ENCODE data around the gene FAM163B.

DNA sequence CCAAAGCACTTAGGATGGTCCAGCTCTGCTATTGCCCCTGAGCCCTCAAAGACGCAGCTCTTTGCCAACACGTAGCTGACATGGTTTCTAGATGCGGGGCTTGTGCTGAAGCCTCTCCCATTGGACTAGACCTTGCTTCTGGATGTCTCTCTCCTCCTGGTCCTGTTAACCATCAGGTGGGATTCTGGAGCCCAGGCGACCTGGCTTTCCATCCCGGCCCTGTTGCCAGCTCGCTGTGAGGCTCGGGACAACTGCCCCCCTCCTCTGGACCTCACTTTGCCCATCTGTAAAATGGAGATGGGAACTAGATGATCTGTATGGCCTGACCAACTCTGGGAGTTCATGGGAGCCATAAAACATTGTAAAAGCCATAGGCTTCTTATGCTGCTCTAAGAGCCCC is 31.0 kb upstream of the FAM163B start:
- TF ChIP-seq, protein P1, sequence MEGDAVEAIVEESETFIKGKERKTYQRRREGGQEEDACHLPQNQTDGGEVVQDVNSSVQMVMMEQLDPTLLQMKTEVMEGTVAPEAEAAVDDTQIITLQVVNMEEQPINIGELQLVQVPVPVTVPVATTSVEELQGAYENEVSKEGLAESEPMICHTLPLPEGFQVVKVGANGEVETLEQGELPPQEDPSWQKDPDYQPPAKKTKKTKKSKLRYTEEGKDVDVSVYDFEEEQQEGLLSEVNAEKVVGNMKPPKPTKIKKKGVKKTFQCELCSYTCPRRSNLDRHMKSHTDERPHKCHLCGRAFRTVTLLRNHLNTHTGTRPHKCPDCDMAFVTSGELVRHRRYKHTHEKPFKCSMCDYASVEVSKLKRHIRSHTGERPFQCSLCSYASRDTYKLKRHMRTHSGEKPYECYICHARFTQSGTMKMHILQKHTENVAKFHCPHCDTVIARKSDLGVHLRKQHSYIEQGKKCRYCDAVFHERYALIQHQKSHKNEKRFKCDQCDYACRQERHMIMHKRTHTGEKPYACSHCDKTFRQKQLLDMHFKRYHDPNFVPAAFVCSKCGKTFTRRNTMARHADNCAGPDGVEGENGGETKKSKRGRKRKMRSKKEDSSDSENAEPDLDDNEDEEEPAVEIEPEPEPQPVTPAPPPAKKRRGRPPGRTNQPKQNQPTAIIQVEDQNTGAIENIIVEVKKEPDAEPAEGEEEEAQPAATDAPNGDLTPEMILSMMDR (IDR thresholded peaks at IDR 0.05), result no peak
- TF ChIP-seq EZH2 (IDR thresholded peaks at IDR 0.05; ENCODE audit: borderline replicate concordance, insufficient read depth, low read depth, low read length, poor library complexity, severe bottlenecking), result no peak
